Fibroblast of mammary gland (primary cell): ENCODE results near the gene IL3.

Source experiments
- DNase-seq: peaks from one replicate; pipeline ENCODE4 v3.0.0-alpha.2; 2010; ENCODE audit warnings: low read depth
- H3K4me3 ChIP-seq: 2 replicates; pipeline ENCODE4 v1.5.1; 2011; ENCODE audit warnings: low read depth, mild to moderate bottlenecking, low read length, moderate library complexity; ENCODE audit not compliant: control insufficient read depth
- CTCF ChIP-seq: conservative IDR thresholded peaks from 2 replicates; pipeline ENCODE4 v1.5.1; 2011; ENCODE audit warnings: low read depth, low read length, inconsistent platforms; ENCODE audit not compliant: control insufficient read depth, insufficient read depth

The IL3 gene

GRCh38 chr5:132060501-132061161 is at the start of gene IL3:
Gene IL3 (plus strand): TSS chr5:132060655. CDS start chr5:132060707, 52 bp downstream.
- no peak for TF ChIP-seq CTCF
- no peak for DNase-seq
- no peak within 1 kb of the TSS for H3K4me3 ChIP-seq

- no peak for TF ChIP-seq CTCF
- H3K4me3 ChIP-seq = peak overlapping the region; percentile 20
- DNase-seq = no peak
Observed at GRCh38 chr5:132010989-132011621, 49.4 kb upstream of the IL3 start.

- no peak for TF ChIP-seq CTCF
- DNase-seq = no peak
- H3K4me3 ChIP-seq = peak within 1 kb of the TSS; percentile 33
Observed at GRCh38 chr5:132011622-132012343, 48.7 kb upstream of the IL3 start, which contains the start of gene ACSL6. Gene ACSL6 (minus strand): TSS chr5:132011658. CDS start chr5:132011553, 105 bp downstream.

- peak; percentile 57 for DNase-seq
- H3K4me3 ChIP-seq = no peak overlapping the region
- no peak for TF ChIP-seq CTCF
Observed at GRCh38 chr5:132012371-132013005, 48.0 kb upstream of the IL3 start.

GRCh38 chr5:132013006-132013689 is 47.3 kb upstream of the IL3 start:
- no peak for TF ChIP-seq CTCF
- DNase-seq = no peak
- no peak overlapping the region for H3K4me3 ChIP-seq

- TF ChIP-seq CTCF = no peak
- DNase-seq = no peak
Observed at GRCh38 chr5:132013711-132014110, 46.7 kb upstream of the IL3 start.

More at GRCh38 chr5:132013711-132014110, 46.7 kb upstream of the IL3 start:
- no peak overlapping the region for H3K4me3 ChIP-seq
